H1 (cell line): Measurements from ENCODE around the gene AP4B1. TPM values are rescaled to one million over a fixed set of nuclear protein-coding genes. Genes with fewer than 3 reads are reported as not detected.

Experiments used
- CTCF ChIA-PET: fragments of 300-600 bp; sonication (Branson Sonifier 250); formaldehyde crosslinking; loops from one replicate; lab custom pipeline; 2021; ENCODE audit not compliant: partially characterized antibody; lab: Charles Lee
- POLR2A ChIA-PET: fragments of 300-600 bp; sonication (Branson Sonifier 250); formaldehyde crosslinking; loops from one replicate; lab custom pipeline; 2021; ENCODE audit warnings: inconsistent platforms; ENCODE audit not compliant: partially characterized antibody; lab: Charles Lee
- DNase-seq, 2 experiments: peaks; one replicate each; pipeline versions ENCODE4 v3.0.0 to v3.0.0-alpha.2; 2010 to 2022; ENCODE audit warnings: low spot score in 2 of 2, low read depth in 1 of 2, mixed read lengths in 1 of 2
- FAIRE-seq: peaks from 2 replicates; lab custom pipeline; 2011; peaks lifted over from hg19 to GRCh38; lab: Jason Lieb, UNC
- H2AFZ ChIP-seq: 2 replicates; pipeline ENCODE4 v1.8.1; 2012; ENCODE audit warnings: low read length, inconsistent platforms
- H2AK5ac ChIP-seq: 2 replicates; pipeline ENCODE4 v1.6.1; 2013; ENCODE audit warnings: low read depth, low read length
- H2BK120ac ChIP-seq: replicated peaks from 2 replicates; pipeline ENCODE3; 2013; ENCODE audit warnings: low read depth, low read length, inconsistent platforms
- H2BK12ac ChIP-seq: 2 replicates; pipeline ENCODE4 v1.6.1; 2013; ENCODE audit warnings: low read depth, low read length
- H2BK15ac ChIP-seq: 2 replicates; pipeline ENCODE4 v1.6.1; 2013; ENCODE audit warnings: low read length
- H2BK20ac ChIP-seq: 2 replicates; pipeline ENCODE4 v1.6.1; 2013; ENCODE audit warnings: low read length
- H2BK5ac ChIP-seq: 2 replicates; pipeline ENCODE4 v1.6.1; 2013; ENCODE audit warnings: low read depth, low read length
- H3K14ac ChIP-seq: 2 replicates; pipeline ENCODE4 v1.6.1; 2013; ENCODE audit warnings: inconsistent platforms; ENCODE audit not compliant: insufficient read length
- H3K18ac ChIP-seq: 2 replicates; pipeline ENCODE4 v1.6.1; 2013; ENCODE audit warnings: low read length; ENCODE audit errors: extremely low read depth
- H3K23ac ChIP-seq: 2 replicates; pipeline ENCODE4 v1.6.1; 2013; ENCODE audit warnings: inconsistent platforms; ENCODE audit not compliant: insufficient read length
- H3K23me2 ChIP-seq: 2 replicates; pipeline ENCODE4 v1.6.1; 2013; ENCODE audit warnings: low read depth, low read length
- H3K27ac ChIP-seq: 2 replicates; pipeline ENCODE4 v1.6.1; 2011; ENCODE audit warnings: low read depth, low read length, inconsistent platforms
- H3K27me3 ChIP-seq, 4 experiments: replicated peaks in 1 of 4; 1 replicate in 1 of 4; 2 replicates in 3 of 4; pipeline versions ENCODE4 v1.6.1 to v1.8.1; 2011 to 2013; ENCODE audit warnings: low read length in 3 of 4, mild to moderate bottlenecking in 3 of 4, inconsistent platforms in 2 of 4, mixed read lengths in 2 of 4, moderate library complexity in 1 of 4; ENCODE audit not compliant: control insufficient read depth in 3 of 4, insufficient read depth in 3 of 4; ENCODE audit errors: extremely low read depth in 1 of 4
- H3K36me3 ChIP-seq, 4 experiments: 2 replicates each; pipeline versions ENCODE4 v1.6.1 to v1.8.1; 2011 to 2013; ENCODE audit warnings: mild to moderate bottlenecking in 4 of 4, low read length in 3 of 4, moderate library complexity in 2 of 4, control low read depth in 1 of 4, inconsistent platforms in 1 of 4; ENCODE audit not compliant: insufficient read depth in 4 of 4, control insufficient read depth in 2 of 4
- H3K4ac ChIP-seq: replicated peaks from 2 replicates; pipeline ENCODE3; 2013; ENCODE audit warnings: low read length, low read depth, mixed read lengths, inconsistent platforms; ENCODE audit not compliant: insufficient read length
- H3K4me1 ChIP-seq, 4 experiments: replicated peaks in 1 of 4; 1 replicate in 1 of 4; 2 replicates in 3 of 4; pipeline versions ENCODE4 v1.6.1 to v1.8.1; 2011 to 2013; ENCODE audit warnings: low read length in 3 of 4, inconsistent platforms in 2 of 4, mixed read lengths in 1 of 4; ENCODE audit not compliant: insufficient read depth in 4 of 4, control insufficient read depth in 3 of 4
- H3K4me2 ChIP-seq, 2 experiments: 2 replicates each; pipeline versions ENCODE4 v1.6.1 to v1.8.1; 2011 to 2013; ENCODE audit warnings: low read depth in 2 of 2, low read length in 2 of 2, control low read depth in 1 of 2, inconsistent platforms in 1 of 2, mild to moderate bottlenecking in 1 of 2; ENCODE audit not compliant: insufficient read depth in 1 of 2
- H3K4me3 ChIP-seq, 4 experiments: fragments of 200-600, 300-600 bp in 1 of 4; sonication (generic), shearing (Covaris generic), sonication (Bioruptor Twin) in 1 of 4; 2 replicates each; pipeline versions ENCODE4 v1.5.1 to v1.8.1; 2011 to 2016; ENCODE audit warnings: low read length in 4 of 4, low read depth in 3 of 4, control low read depth in 2 of 4, inconsistent platforms in 2 of 4, mild to moderate bottlenecking in 2 of 4, mixed read lengths in 1 of 4, moderate library complexity in 1 of 4; ENCODE audit not compliant: insufficient read depth in 2 of 4; ENCODE audit errors: extremely low read depth in 1 of 4
- H3K56ac ChIP-seq: replicated peaks from 2 replicates; pipeline ENCODE3; 2013; ENCODE audit warnings: low read depth, mild to moderate bottlenecking, mixed read lengths, low read length, inconsistent platforms; ENCODE audit not compliant: insufficient read length
- H3K79me1 ChIP-seq: 2 replicates; pipeline ENCODE4 v1.6.1; 2013; ENCODE audit warnings: low read depth, low read length, control low read depth
- H3K79me2 ChIP-seq, 2 experiments: 2 replicates each; pipeline versions ENCODE4 v1.6.1 to v1.8.1; 2012 to 2013; ENCODE audit warnings: low read length in 2 of 2, mild to moderate bottlenecking in 2 of 2, inconsistent platforms in 1 of 2; ENCODE audit not compliant: insufficient read depth in 2 of 2, control insufficient read depth in 1 of 2
- H3K9ac ChIP-seq, 4 experiments: replicated peaks in 1 of 4; 1 replicate in 1 of 4; 2 replicates in 3 of 4; pipeline versions ENCODE4 v1.6.1 to v1.8.1; 2011 to 2013; ENCODE audit warnings: low read depth in 3 of 4, low read length in 3 of 4, control low read depth in 2 of 4, mild to moderate bottlenecking in 2 of 4, moderate library complexity in 2 of 4, inconsistent platforms in 1 of 4; ENCODE audit errors: extremely low read depth in 1 of 4
- H3K9me3 ChIP-seq, 2 experiments: 2 replicates each; pipeline versions ENCODE4 v1.6.1 to v1.8.1; 2012 to 2013; ENCODE audit warnings: mild to moderate bottlenecking in 2 of 2, moderate library complexity in 2 of 2, control low read depth in 1 of 2, inconsistent platforms in 1 of 2, low read depth in 1 of 2, low read length in 1 of 2, mixed read lengths in 1 of 2; ENCODE audit not compliant: insufficient read depth in 2 of 2
- H4K20me1 ChIP-seq, 2 experiments: replicated peaks in 1 of 2; 2 replicates each; pipeline versions ENCODE3 to v1.8.1; 2011 to 2013; ENCODE audit warnings: inconsistent platforms in 2 of 2, low read length in 2 of 2, mild to moderate bottlenecking in 1 of 2; ENCODE audit not compliant: insufficient read depth in 2 of 2, control insufficient read depth in 1 of 2
- H4K5ac ChIP-seq: 2 replicates; pipeline ENCODE4 v1.6.1; 2013; ENCODE audit warnings: low read length, low read depth, mixed read lengths, inconsistent platforms; ENCODE audit not compliant: insufficient read length
- H4K8ac ChIP-seq: 2 replicates; pipeline ENCODE4 v1.8.0; 2013; ENCODE audit warnings: mild to moderate bottlenecking, moderate library complexity, low read length, inconsistent platforms; ENCODE audit not compliant: insufficient read depth; ENCODE audit errors: extremely low read depth
- H4K91ac ChIP-seq: replicated peaks from 2 replicates; pipeline ENCODE3; 2013; ENCODE audit warnings: low read length, mixed read lengths, inconsistent platforms; ENCODE audit not compliant: insufficient read length
- ASH2L ChIP-seq: fragments of 200-600, 300-600 bp; sonication (generic); IDR thresholded peaks from one replicate; pipeline ENCODE4 v1.7.1; 2017; ENCODE audit warnings: low read length
- CBX5 ChIP-seq: fragments of 300-800, 300-1000 bp; sonication (generic); IDR thresholded peaks from 2 replicates; pipeline ENCODE4 v1.7.1; 2016; ENCODE audit warnings: antibody characterized with exemption, low read length, low read depth
- FOSL1 ChIP-seq: IDR thresholded peaks from 2 replicates; pipeline ENCODE4 v1.6.1; 2011; ENCODE audit warnings: mild to moderate bottlenecking, low read depth, low read length, moderate library complexity; ENCODE audit not compliant: insufficient read depth
- MAFK ChIP-seq: IDR thresholded peaks from 2 replicates; pipeline ENCODE4 v1.6.1; 2012; ENCODE audit warnings: low read depth, mild to moderate bottlenecking, improper control_type of control experiment, low read length
- POLR2A ChIP-seq, 2 experiments: IDR thresholded peaks; 1 replicate in 1 of 2; 2 replicates in 1 of 2; pipeline ENCODE4 v1.6.1; 2011; ENCODE audit warnings: low read depth in 2 of 2, low read length in 2 of 2, mild to moderate bottlenecking in 2 of 2; ENCODE audit errors: control extremely low read depth in 1 of 2
- TBP ChIP-seq: IDR thresholded peaks from 2 replicates; pipeline ENCODE4 v1.6.1; 2011; ENCODE audit warnings: low read depth, low read length, improper control_type of control experiment
- WGBS, 2 experiments: shearing (Covaris generic) in 1 of 2; methylation state at CpG; one replicate each; pipeline versions ENCODE4 v1.1.6 to v1.1.7; 2013 to 2015; ENCODE audit warnings: low lambda C conversion rate in 2 of 2, mixed read lengths in 2 of 2, inconsistent platforms in 1 of 2, low coverage in 1 of 2, missing lambda C conversion rate in 1 of 2; ENCODE audit not compliant: insufficient replicate concordance in 2 of 2, insufficient coverage in 1 of 2, insufficient read length in 1 of 2; ENCODE audit errors: extremely low coverage in 1 of 2, missing lambda C conversion rate in 1 of 2; 5-methylcytosine and 5-hydroxymethylcytosine counted together
- polyA plus RNA-seq, 7 experiments: library from polyadenylated mRNA; depleted of rRNA in 3 of 7; stranded (reverse) in 5 of 7; unstranded in 2 of 7; fragments of >200 nt in 5 of 7; fragments of 200-250 nt in 2 of 7; gene quantifications; 1 replicate in 5 of 7; 2 replicates in 1 of 7; 4 replicates in 1 of 7; pipeline versions ENCODE4 v1.2.1 to v1.2.3, GENCODE V29; 2011 to 2013; ENCODE audit warnings: missing spikeins in 2 of 7, mixed read lengths in 2 of 7
- total RNA-seq: library from RNA; stranded (reverse); fragmentation: NEBNext Ultra II Directional; extraction: Animal tissue kit (Norgen Biotek cat#: 25700); gene quantifications from 2 replicates; pipeline ENCODE4 v1.2.1, GENCODE V29; 2021

Gene AP4B1
- total and polyA plus RNA-seq, 2 of the 8 experiments (the other 6 are each of a cell fraction or from before 2014, with no cell fraction given), result 8.9 to 9.0 TPM

DNA sequence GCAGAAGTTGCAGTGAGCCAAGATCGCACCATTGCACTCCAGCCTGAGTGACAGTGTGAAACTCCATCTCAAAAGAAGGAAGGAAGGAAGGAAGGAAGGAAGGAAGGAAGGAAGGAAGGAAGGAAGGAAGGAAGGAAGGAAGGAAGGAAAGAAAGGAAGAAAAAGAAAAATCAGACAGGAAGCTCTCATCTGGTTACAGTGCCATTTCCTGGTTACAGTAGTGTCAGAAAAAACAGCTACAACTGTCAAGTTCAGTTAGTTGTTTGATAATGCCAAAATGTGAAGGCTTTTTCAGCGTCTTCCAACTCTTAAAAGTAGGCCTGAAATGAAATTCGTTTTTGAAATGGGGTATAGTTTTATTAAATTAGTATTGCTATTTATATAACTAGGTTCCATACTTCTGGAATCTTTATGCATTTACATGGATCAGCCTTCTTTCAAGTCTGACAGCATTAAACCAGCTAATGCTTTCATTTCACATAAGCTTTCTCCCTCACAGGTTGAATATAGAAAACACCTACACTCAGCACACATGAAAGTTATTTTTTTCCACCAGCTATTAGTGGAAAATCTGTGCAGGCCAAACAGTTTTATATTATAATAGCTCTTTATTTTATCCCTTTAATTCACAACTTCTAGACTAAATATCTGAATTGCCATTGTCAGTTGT, 54.3 kb downstream of the AP4B1 start:
- Histone ChIP-seq H3K79me2 (no peaks in the 10 kb centered on the region), H2AFZ (no peak overlapping the region), H4K20me1 (no peaks in the 10 kb centered on the region), H3K27ac (no peak overlapping the region), H2BK5ac (no peak overlapping the region), H4K91ac (no peak overlapping the region), H3K4me1 (no peaks in the 10 kb centered on the region), H2BK20ac (no peak overlapping the region), H3K9ac (no peak overlapping the region), H4K5ac (no peak overlapping the region), H3K18ac (no peak overlapping the region), H3K14ac (no peak overlapping the region), H3K27me3 (no peaks in the 10 kb centered on the region), H3K36me3 (no peaks in the 10 kb centered on the region), H2AK5ac (no peak overlapping the region), H2BK120ac (no peak overlapping the region), H3K9me3 (peaks cover 0 to 3% of the 10 kb centered on the region in 2 experiments; a peak in 1 of 4 replicates), H3K56ac (no peak overlapping the region), H3K4me2 (no peak overlapping the region), H2BK15ac (no peak overlapping the region), H3K23ac (no peak overlapping the region), H3K79me1 (no peaks in the 10 kb centered on the region), H4K8ac (no peak overlapping the region), H2BK12ac (no peak overlapping the region), H3K4ac (no peak overlapping the region), H3K23me2 (no peaks in the 10 kb centered on the region), H3K4me3 (no peak overlapping the region)
- ChIA-PET CTCF (interaction anchor here (1.0 to 1.4 kb wide), 3 partner anchors 12 to 14 kb away, joined by 3 to 5 read pairs (median 4); no protein-coding TSS in a partner anchor), POLR2A (interaction anchor here (1.0 kb wide), 1 partner anchor 38 kb away, joined by 3 read pairs; the partner anchor contains the start of gene RSBN1)
- 89% methylated on average over 3 of the region's 3 CpGs; no CpG with 5 or more reads in 1 of the 2 experiments for WGBS, 2 experiments
- DNase-seq, result no peak
- TF ChIP-seq ASH2L (no peak), TBP (no peak), MAFK (no peak), POLR2A (IDR thresholded peaks at IDR 0.05; ENCODE audit: control extremely low read depth in 1 of 2, low read depth in 2 of 2, low read length in 2 of 2) (no peak), FOSL1 (no peak), CBX5 (no peak)
- TF ChIP-seq, all 59 proteins: peak for 0
- no peak for FAIRE-seq
